Upper lobe of right lung (tissue), 1 donor: ENCODE results near the gene ABCG1. TPM values are rescaled to one million over a fixed set of nuclear protein-coding genes. Genes with fewer than 3 reads are reported as not detected.

ENCODE experiments used
- ATAC-seq: fragments of 200-7000 bp; cut with Tn5 transposase; one replicate; pipeline ENCODE4 v1.9.1; 2020; ENCODE audit warnings: mild to moderate bottlenecking, moderate library complexity
- DNase-seq: peaks from one replicate; pipeline ENCODE4 v3.0.0-alpha.2; 2020
- H3K27ac ChIP-seq: fragments of 200-600 bp; one replicate; pipeline ENCODE4 v1.8.0; 2022
- H3K27me3 ChIP-seq: fragments of 200-600 bp; one replicate; pipeline ENCODE4 v1.8.0; 2022; ENCODE audit warnings: mild to moderate bottlenecking
- H3K36me3 ChIP-seq: fragments of 200-600 bp; one replicate; pipeline ENCODE4 v1.8.0; 2022
- H3K4me1 ChIP-seq: fragments of 200-600 bp; one replicate; pipeline ENCODE4 v1.8.0; 2022
- H3K4me3 ChIP-seq: fragments of 200-600 bp; one replicate; pipeline ENCODE4 v1.8.0; 2022; ENCODE audit warnings: mild to moderate bottlenecking
- H3K9me3 ChIP-seq: fragments of 200-600 bp; one replicate; pipeline ENCODE4 v1.8.0; 2022
- intact Hi-C: fragments of 100-400 bp; cut with DNase I; formaldehyde crosslinking; loops from one replicate; pipeline ENCODE4 v1.11.0; 2022
- total RNA-seq: library from RNA; stranded (reverse); fragmentation: NEBNext Ultra II Directional; extraction: Animal tissue kit (Norgen Biotek cat#: 25700); gene quantifications from one replicate; pipeline ENCODE4 v1.2.1, GENCODE V29; 2021
- TF ChIP-seq, protein P1 (sequence below): fragments of 200-600 bp; IDR thresholded peaks from one replicate; pipeline ENCODE4 v1.8.0; 2022; ENCODE audit warnings: antibody characterized with exemption
- donor health status: DM: no; HTN: yes; CAD: no; lungs with severe emphysema.

ABCG1 gene
- total RNA-seq, 1 donor from 2014 or later, result 62.6 TPM

DNA sequence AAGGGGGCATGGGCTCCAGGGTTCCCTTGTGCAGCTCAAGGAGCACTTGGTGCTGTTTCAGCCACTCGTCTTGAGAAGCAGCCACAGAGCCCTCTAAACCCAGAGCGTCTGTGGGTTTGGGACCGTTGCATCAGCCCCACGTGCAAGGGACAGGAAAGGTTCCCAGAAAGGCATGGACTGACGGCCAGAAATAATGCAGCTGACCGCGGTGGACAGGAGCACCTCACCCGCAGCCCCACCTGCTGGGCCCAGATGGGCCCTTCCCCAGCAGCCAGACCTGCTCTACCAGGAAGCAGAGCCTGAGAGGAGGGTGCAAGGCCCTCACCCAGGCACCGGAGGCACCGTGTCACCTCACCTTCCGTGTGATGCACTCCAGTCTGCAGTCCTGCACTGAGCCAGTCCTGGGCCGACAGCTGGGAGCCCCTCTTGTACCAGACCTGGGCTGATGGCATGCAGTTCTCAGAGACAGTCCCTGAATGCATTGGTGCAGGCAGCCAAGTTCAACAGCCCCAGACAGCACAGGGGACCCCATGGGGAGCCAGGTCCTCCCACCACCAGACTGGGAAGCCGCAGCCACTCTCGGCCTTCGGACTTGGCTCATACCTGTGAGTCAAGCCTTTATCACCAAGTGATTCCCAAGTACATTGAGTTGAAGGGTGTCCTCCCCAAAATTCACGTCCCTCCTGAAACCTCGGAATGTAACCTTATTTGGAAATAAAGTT lies 101.1 kb downstream of the ABCG1 start:
- TF ChIP-seq, protein P1, sequence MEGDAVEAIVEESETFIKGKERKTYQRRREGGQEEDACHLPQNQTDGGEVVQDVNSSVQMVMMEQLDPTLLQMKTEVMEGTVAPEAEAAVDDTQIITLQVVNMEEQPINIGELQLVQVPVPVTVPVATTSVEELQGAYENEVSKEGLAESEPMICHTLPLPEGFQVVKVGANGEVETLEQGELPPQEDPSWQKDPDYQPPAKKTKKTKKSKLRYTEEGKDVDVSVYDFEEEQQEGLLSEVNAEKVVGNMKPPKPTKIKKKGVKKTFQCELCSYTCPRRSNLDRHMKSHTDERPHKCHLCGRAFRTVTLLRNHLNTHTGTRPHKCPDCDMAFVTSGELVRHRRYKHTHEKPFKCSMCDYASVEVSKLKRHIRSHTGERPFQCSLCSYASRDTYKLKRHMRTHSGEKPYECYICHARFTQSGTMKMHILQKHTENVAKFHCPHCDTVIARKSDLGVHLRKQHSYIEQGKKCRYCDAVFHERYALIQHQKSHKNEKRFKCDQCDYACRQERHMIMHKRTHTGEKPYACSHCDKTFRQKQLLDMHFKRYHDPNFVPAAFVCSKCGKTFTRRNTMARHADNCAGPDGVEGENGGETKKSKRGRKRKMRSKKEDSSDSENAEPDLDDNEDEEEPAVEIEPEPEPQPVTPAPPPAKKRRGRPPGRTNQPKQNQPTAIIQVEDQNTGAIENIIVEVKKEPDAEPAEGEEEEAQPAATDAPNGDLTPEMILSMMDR, result no peak
- Histone ChIP-seq H3K4me1 (peaks cover 12% of the 10 kb centered on the region), H3K36me3 (no peaks in the 10 kb centered on the region), H3K9me3 (no peaks in the 10 kb centered on the region), H3K27ac (no peak overlapping the region), H3K4me3 (no peak overlapping the region), H3K27me3 (no peaks in the 10 kb centered on the region)
- intact Hi-C loops, result no loop called here
- ATAC-seq, result peak; percentile 59
- no peak for DNase-seq

DNA sequence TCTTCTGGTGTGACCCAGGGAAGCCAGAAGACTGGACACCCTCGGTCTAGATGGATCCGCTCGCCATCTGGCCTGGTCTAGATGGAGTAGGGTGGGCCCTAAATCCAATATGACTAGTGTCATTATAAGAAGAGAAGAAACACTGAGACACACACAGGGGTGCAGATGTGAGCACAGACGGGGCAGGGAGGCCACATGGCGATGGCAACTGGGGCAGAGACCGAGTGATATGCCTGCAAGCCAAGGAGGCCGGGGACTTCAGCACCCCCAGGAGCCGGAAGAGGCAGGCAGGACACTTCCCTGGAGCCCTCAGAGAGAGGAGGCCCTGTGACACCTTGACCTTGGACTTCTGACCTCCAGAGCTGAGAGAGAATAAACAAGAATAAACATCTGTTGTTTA lies 101.9 kb downstream of the ABCG1 start:
- no peak for DNase-seq
- Histone ChIP-seq H3K9me3 (no peaks in the 10 kb centered on the region), H3K27me3 (no peaks in the 10 kb centered on the region), H3K27ac (no peak overlapping the region), H3K4me3 (no peak overlapping the region), H3K36me3 (no peaks in the 10 kb centered on the region), H3K4me1 (peaks cover 8% of the 10 kb centered on the region)
- TF ChIP-seq, protein P1, result no peak
- no peak for ATAC-seq
- intact Hi-C loops, result no loop called here

DNA sequence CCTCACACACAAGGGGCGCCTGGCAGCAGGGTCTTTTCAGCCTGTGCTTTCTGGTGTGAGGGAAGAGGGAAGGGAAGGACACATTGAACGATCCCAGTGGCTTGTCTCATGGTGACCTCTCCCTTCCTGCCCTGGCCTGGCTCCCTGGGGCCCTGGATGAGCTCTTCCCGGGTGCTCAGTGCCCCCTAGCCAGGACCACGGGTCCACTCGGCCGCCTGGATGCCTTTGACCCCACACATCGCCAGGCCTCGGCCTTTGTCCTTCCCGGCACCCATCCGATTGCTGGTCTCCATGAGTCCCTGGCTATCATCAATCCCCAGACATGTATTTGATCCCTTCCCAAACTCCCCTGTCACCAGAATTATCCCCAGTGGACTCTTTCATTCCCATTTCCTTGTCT lies 102.3 kb downstream of the ABCG1 start:
- intact Hi-C loops, result no loop called here
- H3K36me3 ChIP-seq, result no peaks in the 10 kb centered on the region
- DNase-seq (no peak), ATAC-seq (no peak)
- H3K27ac ChIP-seq, result no peak overlapping the region
- no peak overlapping the region for H3K4me3 ChIP-seq
- no peaks in the 10 kb centered on the region for H3K9me3 ChIP-seq
- H3K27me3 ChIP-seq, result no peaks in the 10 kb centered on the region
- peaks cover 8% of the 10 kb centered on the region for H3K4me1 ChIP-seq
- TF ChIP-seq, protein P1, result no peak

DNA sequence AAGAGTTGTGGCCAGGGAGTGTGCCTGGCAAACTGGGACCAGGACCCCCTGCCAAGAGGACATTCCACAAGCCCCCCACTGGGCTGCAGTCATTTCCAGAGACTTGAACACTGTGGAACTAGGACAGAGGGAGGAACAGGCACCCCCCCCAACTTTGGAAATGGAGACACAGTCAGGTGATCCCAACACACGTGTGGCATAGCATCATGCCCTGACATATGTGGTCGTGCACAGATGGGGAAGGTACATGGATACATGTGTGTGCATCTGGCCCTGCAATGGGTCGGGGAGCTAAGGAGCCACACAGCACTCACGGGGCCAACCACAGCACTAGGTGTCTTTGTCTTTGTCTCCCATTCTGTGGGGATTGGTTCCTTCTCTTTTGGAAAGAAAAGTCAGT lies 102.9 kb downstream of the ABCG1 start:
- no peak for DNase-seq
- H3K9me3 ChIP-seq, result no peaks in the 10 kb centered on the region
- no peaks in the 10 kb centered on the region for H3K36me3 ChIP-seq
- H3K4me3 ChIP-seq, result no peak overlapping the region
- no peak overlapping the region for H3K27ac ChIP-seq
- no peaks in the 10 kb centered on the region for H3K27me3 ChIP-seq
- TF ChIP-seq, protein P1, result no peak
- ATAC-seq, result no peak
- intact Hi-C loops, result no loop called here
- H3K4me1 ChIP-seq, result peaks cover 8% of the 10 kb centered on the region

DNA sequence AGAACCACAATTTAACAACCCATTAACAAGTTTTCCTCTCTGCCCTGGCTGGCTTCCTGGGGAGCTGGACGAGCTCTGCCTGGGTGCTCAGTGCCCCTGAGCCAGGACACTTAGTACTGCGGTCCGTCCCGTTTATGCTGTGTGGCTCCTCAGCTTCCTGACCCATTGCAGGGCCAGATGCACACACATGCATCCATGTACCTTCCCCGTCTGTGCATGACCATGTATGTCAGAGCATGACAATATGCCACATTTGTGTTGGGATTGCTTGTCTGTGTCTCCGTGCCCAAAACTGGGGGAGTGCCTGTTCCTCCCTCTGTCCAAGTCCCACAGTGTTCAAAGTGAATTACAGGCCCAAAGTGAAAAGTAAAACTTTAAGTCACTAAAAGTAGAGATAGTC lies 106.0 kb downstream of the ABCG1 start:
- Histone ChIP-seq H3K4me1 (peaks cover under 1% of the 10 kb centered on the region), H3K4me3 (no peak overlapping the region), H3K9me3 (no peaks in the 10 kb centered on the region), H3K27ac (no peak overlapping the region), H3K27me3 (no peaks in the 10 kb centered on the region), H3K36me3 (no peaks in the 10 kb centered on the region)
- ATAC-seq, result no peak
- DNase-seq, result no peak
- TF ChIP-seq, protein P1, result no peak
- intact Hi-C loops, result no loop called here
